KOPT-K1 (cell line): ENCODE measurements around the gene DENND1A.
"Not testable (repeated sequence)": the region's sequence is repeated elsewhere in the genome, so short reads cannot be mapped to it uniquely, and the experiment has no call there.

Experiments
- H3K27ac ChIP-seq: fragments of 200-600 bp; sonication (generic); 2 replicates; pipeline ENCODE4 v1.5.1; 2016; ENCODE audit warnings: antibody characterized with exemption, mild to moderate bottlenecking, low read depth, low read length; ENCODE audit not compliant: poor library complexity, severe bottlenecking
- H3K36me3 ChIP-seq: fragments of 200-600 bp; sonication (generic); 2 replicates; pipeline ENCODE4 v1.5.1; 2017; ENCODE audit warnings: antibody characterized with exemption, mild to moderate bottlenecking, low read length, moderate library complexity; ENCODE audit not compliant: insufficient read depth
- H3K9me3 ChIP-seq: fragments of 200-600 bp; sonication (generic); 2 replicates; pipeline ENCODE4 v1.5.1; 2017; ENCODE audit warnings: antibody characterized with exemption, low read length, mild to moderate bottlenecking; ENCODE audit not compliant: insufficient read depth, poor library complexity, severe bottlenecking

DENND1A gene

DNA sequence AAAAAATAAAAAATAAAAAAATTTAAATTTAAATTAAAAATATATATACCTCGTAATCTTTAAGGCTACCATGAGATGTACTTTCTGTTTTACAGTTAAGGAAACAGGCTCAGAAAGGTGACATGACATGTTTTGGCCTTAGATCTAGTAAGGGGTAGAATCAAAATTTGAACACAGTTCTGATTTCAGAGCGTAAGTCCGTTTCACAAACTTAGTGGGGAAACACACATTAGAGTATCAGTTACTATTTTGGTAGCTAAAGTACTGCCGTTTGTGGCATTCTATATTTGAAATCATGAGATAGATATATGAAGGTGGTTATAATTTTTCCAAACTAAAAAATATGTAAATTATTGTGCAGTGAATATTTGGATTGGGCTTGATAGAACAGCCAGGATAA lies 186.2 kb downstream of the DENND1A start:
- no peaks in the 10 kb centered on the region for H3K9me3 ChIP-seq
- H3K36me3 ChIP-seq, result no peaks in the 10 kb centered on the region
- no peak overlapping the region for H3K27ac ChIP-seq

DNA sequence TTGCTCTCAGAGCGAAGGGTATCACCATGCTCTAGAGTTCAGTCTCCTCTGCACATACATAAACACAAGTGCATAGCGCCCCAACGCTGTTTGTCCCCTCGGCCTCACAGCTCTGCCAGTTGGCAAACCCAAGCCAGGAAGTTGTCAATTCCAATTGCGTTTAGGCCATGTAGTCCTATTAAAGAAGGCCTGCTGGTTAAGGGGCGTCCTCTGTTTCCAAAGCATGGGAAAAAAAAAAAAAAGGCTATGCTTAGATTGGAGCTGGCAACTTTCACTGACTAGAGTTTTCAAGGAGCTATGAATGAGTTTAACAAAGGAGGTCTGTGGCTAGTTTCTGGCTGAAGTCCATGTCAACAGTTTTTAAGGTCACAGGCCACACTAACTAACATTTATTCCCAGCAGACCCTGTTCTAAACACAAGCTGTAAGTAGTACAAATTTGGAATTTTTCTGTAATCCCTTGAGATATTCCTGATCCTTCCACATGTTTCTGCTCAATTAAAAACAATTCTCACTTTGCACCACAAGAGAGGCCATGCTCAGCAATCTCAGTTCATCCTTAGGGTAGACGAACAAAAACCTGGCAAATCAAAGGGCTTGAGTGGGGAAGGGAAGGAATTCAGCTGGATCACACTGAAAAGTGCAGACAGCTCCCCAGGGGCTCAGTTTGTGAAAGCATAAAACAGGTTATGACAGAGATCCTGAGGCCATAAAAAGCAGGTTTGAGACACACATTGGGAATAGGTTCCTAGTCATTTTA lies 187.7 kb downstream of the DENND1A start:
- Histone ChIP-seq H3K36me3 (no peaks in the 10 kb centered on the region), H3K9me3 (no peaks in the 10 kb centered on the region), H3K27ac (no peak overlapping the region)

DNA sequence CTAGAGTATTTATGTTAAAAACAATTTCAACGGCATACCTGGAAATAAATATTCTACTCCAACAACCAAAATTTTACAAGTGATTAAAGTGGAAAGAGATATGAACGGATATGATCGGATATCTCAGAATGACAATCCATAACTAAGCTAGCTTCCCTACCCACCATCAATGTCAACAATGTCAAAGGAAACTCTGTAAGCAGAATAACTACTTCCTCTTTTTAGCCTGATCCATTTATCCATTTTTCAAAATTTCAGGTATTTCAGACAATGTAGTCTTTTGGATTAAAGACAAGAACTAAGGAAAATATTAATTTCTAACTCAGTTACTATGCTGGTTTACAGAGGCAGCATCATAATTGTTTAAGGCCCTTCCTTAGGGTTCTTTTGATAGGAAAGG lies 188.7 kb downstream of the DENND1A start:
- no peaks in the 10 kb centered on the region for H3K36me3 ChIP-seq
- H3K9me3 ChIP-seq, result no peaks in the 10 kb centered on the region
- no peak overlapping the region for H3K27ac ChIP-seq

DNA sequence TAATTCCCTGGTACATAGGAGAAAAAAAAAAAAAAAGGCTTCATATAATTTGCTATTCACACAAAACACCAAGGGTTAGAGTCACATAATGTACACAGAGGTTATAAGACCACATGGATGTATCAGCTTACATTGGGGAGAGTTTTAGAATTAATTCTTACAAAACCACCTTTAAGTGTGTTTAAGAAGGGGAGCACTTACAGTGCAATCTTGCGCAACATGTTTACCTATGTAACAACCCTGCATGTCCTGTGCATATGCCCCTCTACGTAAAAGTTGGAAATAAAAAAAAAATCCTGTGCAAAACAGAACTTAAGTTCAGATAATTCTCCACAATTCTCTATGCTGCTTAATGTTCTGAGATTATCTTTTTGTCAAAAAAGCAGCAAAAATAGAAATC lies 190.0 kb downstream of the DENND1A start:
- H3K9me3 ChIP-seq, result no peaks in the 10 kb centered on the region
- no peak overlapping the region for H3K27ac ChIP-seq
- H3K36me3 ChIP-seq, result no peaks in the 10 kb centered on the region

DNA sequence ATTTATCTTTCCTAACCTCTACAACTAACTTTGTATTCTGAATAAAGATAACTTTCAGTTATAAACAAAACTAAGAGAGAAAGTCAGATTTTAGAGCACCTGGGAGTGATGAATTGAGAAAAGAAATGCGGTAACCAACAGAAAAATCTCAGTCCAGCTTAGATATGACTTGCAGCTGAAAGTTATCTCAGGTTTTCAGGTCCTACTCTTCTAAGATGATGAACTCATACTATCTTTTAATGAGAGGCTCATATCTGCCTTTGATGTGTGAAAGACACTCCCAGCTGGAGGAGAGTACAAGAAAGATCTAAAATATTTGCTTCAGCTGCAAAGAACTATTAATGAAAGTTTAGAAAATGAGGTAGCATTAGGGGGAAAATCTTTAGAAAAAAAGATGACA lies 190.5 kb downstream of the DENND1A start:
- H3K27ac ChIP-seq, result no peak overlapping the region
- H3K9me3 ChIP-seq, result no peaks in the 10 kb centered on the region
- H3K36me3 ChIP-seq, result no peaks in the 10 kb centered on the region

DNA sequence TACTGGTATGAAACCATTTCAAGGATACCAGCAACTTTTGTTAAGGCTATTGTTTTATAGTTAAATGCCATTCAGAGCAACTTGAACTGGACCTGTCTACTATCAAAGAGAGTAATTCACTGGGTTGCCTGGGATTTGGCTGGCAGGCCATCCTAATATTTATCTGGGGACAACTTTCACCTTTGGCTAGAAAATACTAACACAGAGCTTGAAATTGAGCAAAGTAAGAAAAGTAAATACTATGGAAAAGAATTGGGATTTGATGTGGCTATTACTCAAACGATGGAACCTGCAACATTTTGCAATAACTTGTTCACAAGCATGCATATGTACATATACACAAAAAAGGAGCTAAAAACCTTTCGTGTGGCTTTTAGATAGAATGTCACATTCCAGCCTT lies 191.3 kb downstream of the DENND1A start:
- H3K9me3 ChIP-seq, result no peaks in the 10 kb centered on the region
- H3K27ac ChIP-seq, result no peak overlapping the region
- H3K36me3 ChIP-seq, result no peaks in the 10 kb centered on the region

DNA sequence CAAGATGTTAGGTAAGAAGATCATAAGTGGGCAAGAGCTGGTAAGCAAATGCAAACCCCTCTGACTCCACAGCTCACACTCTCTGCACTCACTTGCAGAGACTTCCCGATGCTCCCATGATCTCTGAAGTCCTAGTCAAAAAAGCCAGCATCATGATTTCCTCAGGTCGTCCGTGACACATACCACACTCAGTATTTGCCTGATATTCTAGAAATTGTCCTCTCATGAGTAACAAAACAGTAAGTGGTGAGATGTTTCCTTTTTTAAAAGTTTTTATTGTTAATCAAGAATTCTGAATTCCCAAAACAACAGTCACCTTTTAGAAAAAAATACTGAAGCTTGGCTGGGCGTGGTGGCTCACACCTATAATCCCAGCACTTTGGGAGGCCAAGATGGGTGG lies 194.6 kb downstream of the DENND1A start:
- no peaks in the 10 kb centered on the region for H3K36me3 ChIP-seq

DNA sequence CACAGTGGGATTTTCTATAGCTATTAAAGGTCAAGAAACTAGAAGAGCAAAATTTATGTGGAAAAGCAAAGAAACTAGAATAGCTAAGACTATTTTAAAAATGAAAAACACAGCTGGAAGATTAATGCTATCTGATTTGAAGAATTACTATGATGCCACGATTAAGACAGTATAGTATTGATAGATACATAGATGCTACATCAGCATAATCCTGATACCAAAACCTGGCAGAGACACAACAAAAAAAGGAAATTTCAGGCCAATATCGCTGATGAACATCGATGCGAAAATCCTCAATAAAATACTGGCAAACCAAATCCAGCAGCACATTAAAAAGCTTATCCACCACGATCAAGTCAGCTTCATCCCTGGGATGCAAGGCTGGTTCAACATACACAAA lies 201.4 kb downstream of the DENND1A start:
- H3K9me3 ChIP-seq, H3K27ac ChIP-seq, H3K36me3 ChIP-seq: not testable (repeated sequence)

More for the DNA sequence above, 194.6 kb downstream of the DENND1A start:
- Histone ChIP-seq H3K9me3 (no peaks in the 10 kb centered on the region), H3K27ac (no peak overlapping the region)

DNA sequence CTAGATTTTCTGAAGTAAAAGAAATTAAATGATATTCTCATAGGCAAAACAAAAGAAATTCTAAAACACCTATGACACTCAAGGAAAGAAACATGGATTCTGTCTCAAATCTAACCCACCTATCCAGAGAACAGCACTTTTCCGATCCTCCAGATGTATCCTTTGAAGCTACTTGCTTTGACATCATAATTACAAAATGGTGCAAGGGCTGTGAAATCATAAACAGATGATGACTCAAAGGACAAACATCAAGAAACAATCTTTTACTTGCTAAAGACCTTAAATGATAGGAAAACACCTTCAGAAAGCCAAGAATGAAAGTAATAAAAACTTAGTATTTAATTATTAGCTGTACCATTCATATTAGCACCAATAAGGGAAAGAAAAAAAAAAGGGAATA lies 202.6 kb downstream of the DENND1A start:
- Histone ChIP-seq H3K9me3 (peaks cover 16% of the 10 kb centered on the region), H3K36me3 (no peaks in the 10 kb centered on the region), H3K27ac (no peak overlapping the region)

DNA sequence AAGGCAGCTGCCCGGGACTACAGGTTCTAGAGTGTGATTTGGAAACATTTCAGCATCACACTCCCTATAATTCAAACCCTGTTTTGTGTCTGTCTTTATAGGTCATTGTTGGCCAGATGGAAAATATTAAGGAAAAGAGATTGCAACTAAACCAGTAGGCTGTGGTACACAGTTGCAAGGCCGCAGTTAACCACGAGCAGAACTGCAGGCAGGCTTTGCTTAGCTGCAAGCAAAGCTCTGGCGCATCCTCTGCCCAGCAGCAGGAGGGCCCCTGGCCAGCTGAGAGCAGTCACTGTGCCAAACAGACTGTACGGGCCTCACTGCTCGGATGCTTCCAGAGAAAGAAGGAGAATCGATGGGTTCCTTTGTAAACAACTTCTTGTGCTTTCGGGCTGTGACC lies 204.5 kb downstream of the DENND1A start:
- no peak overlapping the region for H3K27ac ChIP-seq
- peaks cover 36% of the 10 kb centered on the region for H3K9me3 ChIP-seq
- no peaks in the 10 kb centered on the region for H3K36me3 ChIP-seq

DNA sequence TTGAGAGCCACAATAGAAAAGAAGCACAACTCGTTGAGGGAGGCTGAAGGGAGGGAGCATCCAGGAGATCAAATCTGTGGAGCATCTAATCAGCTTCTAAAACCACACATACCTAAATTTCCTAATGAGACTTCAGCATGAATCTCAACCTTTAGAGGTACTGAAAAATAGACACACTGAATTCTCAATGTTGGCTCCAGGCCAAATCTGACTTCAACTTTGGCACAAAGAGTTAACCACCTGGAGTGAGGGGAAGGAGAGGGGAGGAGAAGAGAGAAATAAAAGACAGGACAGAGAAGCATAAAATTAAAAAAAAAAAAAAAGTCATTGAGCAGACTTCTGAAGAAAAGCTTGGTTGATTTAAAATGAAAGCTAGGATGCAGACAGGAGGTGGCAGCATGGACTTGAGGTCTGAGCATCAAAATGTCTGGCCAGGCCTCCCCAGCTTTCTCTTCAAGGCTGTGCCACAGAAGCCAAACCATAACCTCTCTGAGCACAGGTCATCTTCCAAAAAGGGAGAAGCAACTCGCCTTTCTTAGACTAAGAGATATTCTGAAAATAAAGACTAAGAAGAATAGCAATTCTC lies 205.6 kb downstream of the DENND1A start:
- no peaks in the 10 kb centered on the region for H3K36me3 ChIP-seq
- peaks cover 47% of the 10 kb centered on the region for H3K9me3 ChIP-seq
- H3K27ac ChIP-seq, result no peak overlapping the region

DNA sequence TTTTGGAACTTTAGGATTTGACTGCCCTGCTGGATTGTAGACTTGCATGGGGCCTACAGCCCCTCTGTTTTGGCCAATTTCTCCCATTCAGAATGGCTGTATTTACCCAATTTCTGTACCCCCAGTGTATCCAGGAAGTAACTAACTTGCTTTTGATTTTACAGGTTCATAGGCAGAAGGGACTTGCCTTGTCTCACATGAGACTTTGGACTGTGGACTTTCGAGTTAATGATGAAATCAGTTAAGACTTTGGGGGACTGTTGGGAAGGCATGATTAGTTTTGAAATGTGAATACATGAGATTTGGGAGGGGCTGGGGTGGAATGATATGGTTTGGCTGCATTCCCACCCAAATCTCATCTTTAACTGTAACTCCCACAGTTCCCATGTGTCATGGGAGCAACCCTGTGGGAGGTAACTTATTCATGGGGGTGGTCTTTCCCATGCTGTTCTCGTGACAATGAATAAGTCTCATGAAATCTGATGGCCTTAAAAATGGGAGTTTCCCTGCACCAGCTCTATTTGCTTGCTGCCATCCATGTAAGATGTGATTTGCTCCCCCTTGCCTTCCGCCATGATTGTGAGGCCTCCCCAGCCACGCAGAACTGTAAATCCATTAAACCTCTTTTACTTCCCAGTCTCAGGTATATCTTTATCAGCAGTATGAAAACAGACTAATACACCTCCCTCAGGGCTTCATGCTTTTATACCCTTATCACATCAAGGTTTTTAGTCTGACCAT lies 206.6 kb downstream of the DENND1A start:
- Histone ChIP-seq H3K36me3 (no peaks in the 10 kb centered on the region; the same call in 1 of the 2 replicates), H3K9me3 (peaks cover 56% of the 10 kb centered on the region), H3K27ac (no peak overlapping the region)

DNA sequence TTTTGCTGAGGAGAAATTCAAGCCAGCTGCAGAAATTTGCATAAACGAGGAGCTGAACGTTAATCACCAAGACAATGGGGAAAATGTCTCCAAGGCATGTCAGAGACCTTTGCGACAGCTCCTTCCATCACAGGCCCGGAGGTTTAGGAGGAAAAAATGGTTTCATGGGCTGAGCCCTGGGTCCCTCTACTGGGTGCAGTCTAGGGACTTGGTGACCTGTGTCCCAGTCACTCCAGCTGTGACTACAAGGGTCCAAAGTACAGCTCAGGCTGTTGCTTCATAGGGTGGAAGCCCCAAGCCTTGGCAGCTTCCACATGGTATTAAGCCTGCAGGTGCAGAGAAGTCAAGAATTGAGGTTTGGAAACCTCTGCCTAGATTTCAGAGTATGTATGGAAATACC lies 207.5 kb downstream of the DENND1A start:
- no peaks in the 10 kb centered on the region; the same call in 1 of the 2 replicates for H3K36me3 ChIP-seq
- no peak overlapping the region for H3K27ac ChIP-seq
- peaks cover 56% of the 10 kb centered on the region for H3K9me3 ChIP-seq

DNA sequence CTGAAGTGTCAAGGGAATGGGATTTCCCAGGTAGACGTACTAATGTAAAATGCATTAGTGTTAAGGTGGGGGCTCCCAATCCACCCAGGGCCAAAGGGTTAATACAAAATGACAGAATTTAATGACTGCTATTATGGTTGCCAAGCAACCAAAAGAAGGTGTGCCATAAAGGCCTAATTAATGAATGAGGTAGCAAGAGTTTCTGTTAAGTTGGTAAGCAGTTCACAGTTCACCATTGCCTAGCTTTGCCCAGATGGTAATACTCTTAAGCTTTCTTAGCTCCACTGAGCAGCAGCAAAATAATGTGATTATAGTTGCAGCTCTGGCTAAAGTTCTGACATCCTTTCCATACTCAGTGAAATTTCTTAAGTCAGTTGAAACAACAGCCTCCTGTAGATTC lies 211.7 kb downstream of the DENND1A start:
- no peaks in the 10 kb centered on the region; the same call in 1 of the 2 replicates for H3K36me3 ChIP-seq
- H3K27ac ChIP-seq, result no peak overlapping the region
- H3K9me3 ChIP-seq, result peaks cover 48% of the 10 kb centered on the region

DNA sequence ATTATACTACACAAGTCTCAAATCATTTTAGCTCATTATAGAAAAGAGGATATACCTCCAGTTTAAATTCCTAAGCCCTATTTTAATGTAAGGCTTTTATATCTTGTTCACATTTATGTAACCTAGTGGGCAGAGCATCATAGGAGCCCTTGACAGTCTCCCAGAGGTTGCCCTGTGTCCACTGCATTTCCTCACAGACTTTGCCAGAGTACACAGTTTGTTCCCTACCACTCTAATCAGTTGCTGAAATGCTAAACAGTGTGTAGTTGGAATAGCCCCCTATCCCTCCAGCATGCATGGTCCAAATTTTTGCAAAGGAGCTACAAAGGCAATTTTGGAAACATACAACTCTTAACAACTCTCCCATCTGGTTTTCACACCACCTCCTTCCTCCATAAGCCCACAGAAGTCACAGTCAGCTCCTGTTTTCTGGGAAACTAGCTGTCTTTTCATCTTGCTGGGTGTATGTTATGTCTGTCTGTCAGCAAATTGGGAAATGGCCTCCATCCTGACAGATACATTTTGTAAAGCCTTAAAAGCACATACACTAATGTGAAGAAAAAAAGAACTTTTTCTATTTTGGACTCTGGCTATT lies 212.2 kb downstream of the DENND1A start:
- H3K9me3 ChIP-seq, result peaks cover 43% of the 10 kb centered on the region
- no peak overlapping the region for H3K27ac ChIP-seq
- H3K36me3 ChIP-seq, result no peaks in the 10 kb centered on the region; the same call in 1 of the 2 replicates
